Epithelial cell of proximal tubule (primary cell): ENCODE results near the gene GJC1. TPM values are rescaled to one million over a fixed set of nuclear protein-coding genes. Genes with fewer than 3 reads are reported as not detected.
"Not testable (repeated sequence)": the region's sequence is repeated elsewhere in the genome, so short reads cannot be mapped to it uniquely, and the experiment has no call there.

Experiments used
- DNase-seq: peaks from one replicate; pipeline ENCODE4 v3.0.0-alpha.2; 2011; ENCODE audit warnings: low read depth
- H3K4me3 ChIP-seq: 2 replicates; pipeline ENCODE4 v1.5.1; 2011; ENCODE audit warnings: low read depth, mild to moderate bottlenecking, low read length
- CTCF ChIP-seq: conservative IDR thresholded peaks from 2 replicates; pipeline ENCODE4 v1.5.1; 2012; ENCODE audit warnings: low read depth, mild to moderate bottlenecking, low read length
- total RNA-seq: library from RNA; depleted of rRNA; stranded (reverse); fragments of >200 nt; gene quantifications from 2 replicates; pipeline ENCODE4 v1.2.3, GENCODE V29; 2015

The GJC1 gene
- total RNA-seq, 1 donor from 2014 or later, result 42.4 TPM

- DNase-seq, result no peak
- no peak overlapping the region for H3K4me3 ChIP-seq
- no peak for TF ChIP-seq CTCF
Measured at GRCh38 chr17:44760474-44761308, 69.4 kb downstream of the GJC1 start.

- TF ChIP-seq CTCF, result no peak
Measured at GRCh38 chr17:44759916-44760243, 70.2 kb downstream of the GJC1 start.

GRCh38 chr17:44759086-44759915, 70.8 kb downstream of the GJC1 start:
- peak; percentile 8 for TF ChIP-seq CTCF
- H3K4me3 ChIP-seq, result peak overlapping the region; percentile 26
- no peak for DNase-seq

More at GRCh38 chr17:44759916-44760243, 70.2 kb downstream of the GJC1 start:
- no peak for DNase-seq
- H3K4me3 ChIP-seq, result no peak overlapping the region

- no peak for DNase-seq
- peak within 1 kb of the TSS; percentile 26 for H3K4me3 ChIP-seq
- no peak for TF ChIP-seq CTCF
Measured at GRCh38 chr17:44758414-44759085, 71.5 kb downstream of the GJC1 start, which contains the start of gene ADAM11. ADAM11 (plus strand) TSS chr17:44758988; CDS start chr17:44759200, 212 bp downstream.

- no peak for TF ChIP-seq CTCF
- H3K4me3 ChIP-seq, result no peak overlapping the region
Measured at GRCh38 chr17:44757918-44758413, 72.1 kb downstream of the GJC1 start.

GRCh38 chr17:44757045-44757917, 72.8 kb downstream of the GJC1 start:
- no peak for DNase-seq
- H3K4me3 ChIP-seq, result no peak overlapping the region
- TF ChIP-seq CTCF, result no peak

More at GRCh38 chr17:44757918-44758413, 72.1 kb downstream of the GJC1 start:
- no peak for DNase-seq

- H3K4me3 ChIP-seq, DNase-seq: not testable (repeated sequence)
Measured at GRCh38 chr17:44755180-44755579, 74.9 kb downstream of the GJC1 start.
